Endothelial cell of umbilical vein (primary cell): ENCODE measurements around the gene IFITM2.

Source experiments
- EZH2 ChIP-seq: IDR thresholded peaks from 2 replicates; pipeline ENCODE4 v1.6.1; 2012; ENCODE audit warnings: borderline replicate concordance, low read depth, mild to moderate bottlenecking, moderate library complexity, low read length, inconsistent platforms; ENCODE audit not compliant: severe bottlenecking
- GATA2 ChIP-seq: IDR thresholded peaks from 2 replicates; pipeline ENCODE4 v1.7.0; 2011; ENCODE audit warnings: low read depth, mild to moderate bottlenecking, moderate library complexity, mixed read lengths, low read length; ENCODE audit not compliant: insufficient read length, insufficient read depth
- JUN ChIP-seq: IDR thresholded peaks from 2 replicates; pipeline ENCODE4 v1.6.1; 2011; ENCODE audit warnings: borderline replicate concordance, low read depth; ENCODE audit not compliant: insufficient read length, insufficient read depth
- MYC ChIP-seq: IDR thresholded peaks from one replicate; pipeline ENCODE4 v1.6.1; 2011; ENCODE audit warnings: mild to moderate bottlenecking, low read depth, low read length
- POLR2A ChIP-seq: IDR thresholded peaks from 2 replicates; pipeline ENCODE4 v1.6.1; 2012; ENCODE audit warnings: low read depth, mild to moderate bottlenecking, control low read depth, low read length
- POLR2AphosphoS5 ChIP-seq: IDR thresholded peaks from 2 replicates; pipeline ENCODE4 v1.6.1; 2012; ENCODE audit warnings: low read depth, mild to moderate bottlenecking, control low read depth, low read length, moderate library complexity; ENCODE audit not compliant: insufficient read depth
- TF ChIP-seq, protein P1 (sequence below), 2 donors: IDR thresholded peaks; 1 replicate in 1 of 2; 2 replicates in 1 of 2; pipeline ENCODE4 v1.5.1; 2011; ENCODE audit warnings: low read length in 2 of 2, mild to moderate bottlenecking in 2 of 2, moderate library complexity in 2 of 2, control low read depth in 1 of 2, inconsistent platforms in 1 of 2, low read depth in 1 of 2; ENCODE audit not compliant: insufficient read depth in 1 of 2; ENCODE audit errors: extremely low read depth in 1 of 2
- TF ChIP-seq, protein P2 (sequence below): IDR thresholded peaks from 2 replicates; pipeline ENCODE4 v1.6.1; 2011; ENCODE audit not compliant: insufficient read depth, insufficient read length

DNA sequence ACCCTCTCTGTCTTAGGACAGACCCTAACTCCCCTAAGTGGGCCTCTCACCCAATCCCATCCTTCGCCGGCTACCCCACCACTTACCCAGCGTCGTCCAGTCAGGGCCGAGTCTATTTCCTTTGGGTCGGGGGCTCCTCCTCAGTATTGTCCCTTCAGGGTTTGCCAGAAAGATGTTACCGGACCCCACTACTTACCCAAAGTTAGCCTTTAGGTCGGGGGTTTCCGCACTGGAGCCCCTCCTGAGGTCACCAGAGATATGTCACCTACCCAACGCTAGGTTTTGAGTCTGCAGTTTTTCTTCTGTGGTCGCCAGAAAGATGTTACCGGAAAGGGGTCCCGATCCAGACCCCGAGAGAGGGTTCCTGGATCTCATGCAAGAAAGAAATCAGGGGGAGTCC, 43.8 kb downstream of the IFITM2 start:
- TF ChIP-seq, protein P1, sequence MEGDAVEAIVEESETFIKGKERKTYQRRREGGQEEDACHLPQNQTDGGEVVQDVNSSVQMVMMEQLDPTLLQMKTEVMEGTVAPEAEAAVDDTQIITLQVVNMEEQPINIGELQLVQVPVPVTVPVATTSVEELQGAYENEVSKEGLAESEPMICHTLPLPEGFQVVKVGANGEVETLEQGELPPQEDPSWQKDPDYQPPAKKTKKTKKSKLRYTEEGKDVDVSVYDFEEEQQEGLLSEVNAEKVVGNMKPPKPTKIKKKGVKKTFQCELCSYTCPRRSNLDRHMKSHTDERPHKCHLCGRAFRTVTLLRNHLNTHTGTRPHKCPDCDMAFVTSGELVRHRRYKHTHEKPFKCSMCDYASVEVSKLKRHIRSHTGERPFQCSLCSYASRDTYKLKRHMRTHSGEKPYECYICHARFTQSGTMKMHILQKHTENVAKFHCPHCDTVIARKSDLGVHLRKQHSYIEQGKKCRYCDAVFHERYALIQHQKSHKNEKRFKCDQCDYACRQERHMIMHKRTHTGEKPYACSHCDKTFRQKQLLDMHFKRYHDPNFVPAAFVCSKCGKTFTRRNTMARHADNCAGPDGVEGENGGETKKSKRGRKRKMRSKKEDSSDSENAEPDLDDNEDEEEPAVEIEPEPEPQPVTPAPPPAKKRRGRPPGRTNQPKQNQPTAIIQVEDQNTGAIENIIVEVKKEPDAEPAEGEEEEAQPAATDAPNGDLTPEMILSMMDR (IDR thresholded peaks at IDR 0.05; ENCODE audit: extremely low read depth in 1 of 2, insufficient read depth in 1 of 2, low read depth in 1 of 2, low read length in 2 of 2) = no peak
- TF ChIP-seq, protein P2, sequence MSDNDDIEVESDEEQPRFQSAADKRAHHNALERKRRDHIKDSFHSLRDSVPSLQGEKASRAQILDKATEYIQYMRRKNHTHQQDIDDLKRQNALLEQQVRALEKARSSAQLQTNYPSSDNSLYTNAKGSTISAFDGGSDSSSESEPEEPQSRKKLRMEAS = no peak
- no peak for TF ChIP-seq JUN
- no peak for TF ChIP-seq POLR2AphosphoS5
- no peak for TF ChIP-seq POLR2A
- no peak for TF ChIP-seq EZH2
- TF ChIP-seq GATA2 = no peak
- no peak for TF ChIP-seq MYC
